Small intestine (tissue), 7 donors: ENCODE results near the gene TLR3. TPM values are rescaled to one million over a fixed set of nuclear protein-coding genes. Genes with fewer than 3 reads are reported as not detected.

Source experiments
- DNase-seq, 2 donors: peaks; one replicate each; pipeline versions ENCODE4 v3.0.0 to v3.0.0-alpha.2; 2013
- FAIRE-seq: peaks from 2 replicates; lab custom pipeline; 2012; peaks lifted over from hg19 to GRCh38; lab: Jason Lieb, UNC
- H3K27ac ChIP-seq, 3 donors: one replicate each; pipeline ENCODE4 v1.5.1; 2013; ENCODE audit warnings: low read length in 2 of 3, mild to moderate bottlenecking in 2 of 3, control low read depth in 1 of 3, inconsistent platforms in 1 of 3, low read depth in 1 of 3, moderate library complexity in 1 of 3
- H3K27me3 ChIP-seq, 3 donors: one replicate each; pipeline ENCODE4 v1.6.1; 2013; ENCODE audit warnings: low read length in 3 of 3, inconsistent platforms in 1 of 3; ENCODE audit not compliant: control insufficient read depth in 3 of 3, insufficient read depth in 3 of 3
- H3K36me3 ChIP-seq, 3 donors: one replicate each; pipeline ENCODE4 v1.6.1; 2013; ENCODE audit warnings: low read length in 3 of 3, inconsistent platforms in 1 of 3, low read depth in 1 of 3, mild to moderate bottlenecking in 1 of 3, moderate library complexity in 1 of 3; ENCODE audit not compliant: control insufficient read depth in 3 of 3, insufficient read depth in 2 of 3
- H3K4me1 ChIP-seq, 3 donors: one replicate each; pipeline ENCODE4 v1.6.1; 2013; ENCODE audit warnings: low read length in 2 of 3, inconsistent platforms in 1 of 3, low read depth in 1 of 3, mild to moderate bottlenecking in 1 of 3, moderate library complexity in 1 of 3; ENCODE audit not compliant: control insufficient read depth in 3 of 3, insufficient read depth in 2 of 3
- H3K4me3 ChIP-seq, 3 donors: one replicate each; pipeline ENCODE4 v1.5.1; 2013; ENCODE audit warnings: low read length in 3 of 3, control low read depth in 1 of 3, inconsistent platforms in 1 of 3, low read depth in 1 of 3, mild to moderate bottlenecking in 1 of 3, moderate library complexity in 1 of 3
- H3K9me3 ChIP-seq, 2 donors: one replicate each; pipeline ENCODE4 v1.6.1; 2013; ENCODE audit warnings: low read depth in 1 of 2, low read length in 1 of 2; ENCODE audit not compliant: control insufficient read depth in 2 of 2, insufficient read depth in 1 of 2
- WGBS, 3 donors: extraction: QIAGEN DNeasy Blood & Tissue Kit; methylation state at CpG; one replicate each; pipeline ENCODE4 v1.1.7; 2013; 5-methylcytosine and 5-hydroxymethylcytosine counted together
- polyA plus RNA-seq, 4 donors: library from polyadenylated mRNA; stranded (reverse) in 3 of 4; unstranded in 1 of 4; fragments of 200-250 nt in 3 of 4; fragments of 120-200 nt in 1 of 4; gene quantifications; one replicate each; pipeline versions ENCODE4 v1.2.1 to v1.2.3, GENCODE V29; 2013
- donor health status: healthy with polysubstance abuse.
- donor health status: control.
- donor health status: control.
- donor health status: Bipolar disorder and iron deficiency.
- donor health status: healthy.

Gene TLR3
- polyA plus RNA-seq, 4 donors = 2.7 to 5.4 (median 3.5) TPM

DNA sequence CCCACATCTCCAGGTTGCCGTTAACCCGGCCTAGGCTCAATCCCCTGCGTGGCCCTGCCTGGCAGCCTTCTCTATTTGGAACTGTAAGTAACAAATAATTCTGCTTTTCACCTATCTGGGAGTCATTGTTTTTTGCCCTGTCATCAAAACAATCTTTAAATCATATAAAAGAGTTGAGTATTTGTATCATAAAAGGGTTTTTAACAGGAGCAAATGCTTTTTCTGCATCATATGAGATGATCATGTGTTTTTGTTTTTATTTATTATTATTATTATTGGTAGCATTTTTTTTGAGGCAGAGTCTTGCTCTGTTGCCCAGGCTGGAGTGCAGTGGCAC lies 10.0 kb upstream of the TLR3 start:
- Histone ChIP-seq H3K4me3 (no peak overlapping the region), H3K36me3 (no peaks in the 10 kb centered on the region), H3K4me1 (no peaks in the 10 kb centered on the region), H3K9me3 (peaks cover 0 to 2% of the 10 kb centered on the region in 2 donors), H3K27ac (no peak overlapping the region), H3K27me3 (no peaks in the 10 kb centered on the region)
- WGBS, 3 donors = 64 to 88% (median 76%) methylated on average over 3 of the region's 3 CpGs
- FAIRE-seq (no peak), DNase-seq (no peak)

DNA sequence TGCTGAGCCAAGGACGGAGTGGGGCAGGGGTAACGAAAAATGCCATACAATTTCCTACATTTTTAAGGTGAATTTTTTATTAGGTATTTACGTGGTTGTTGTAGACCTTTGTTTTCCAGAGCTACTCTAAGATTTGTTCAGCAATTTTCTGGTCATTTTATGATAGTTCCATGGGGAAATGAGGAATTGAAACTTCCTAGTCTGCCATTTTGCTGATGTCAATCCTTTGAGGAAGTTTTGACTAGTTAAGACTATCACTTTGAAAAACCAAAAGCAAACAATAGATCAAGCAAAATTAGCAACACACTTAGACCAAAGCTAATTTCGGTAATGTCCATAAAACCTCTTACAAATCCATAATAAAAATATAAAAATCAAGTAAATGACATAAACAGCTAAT lies 7.0 kb upstream of the TLR3 start:
- 83 to 89% (median 83%) methylated on average over 4 of the region's 4 CpGs for WGBS, 3 donors
- no peaks in the 10 kb centered on the region for H3K4me1 ChIP-seq
- H3K27ac ChIP-seq = no peak overlapping the region
- H3K9me3 ChIP-seq = peaks cover 0 to 2% of the 10 kb centered on the region in 2 donors
- H3K27me3 ChIP-seq = no peaks in the 10 kb centered on the region
- H3K36me3 ChIP-seq = no peaks in the 10 kb centered on the region
- no peak overlapping the region for H3K4me3 ChIP-seq
- DNase-seq = no peak
- FAIRE-seq = no peak

DNA sequence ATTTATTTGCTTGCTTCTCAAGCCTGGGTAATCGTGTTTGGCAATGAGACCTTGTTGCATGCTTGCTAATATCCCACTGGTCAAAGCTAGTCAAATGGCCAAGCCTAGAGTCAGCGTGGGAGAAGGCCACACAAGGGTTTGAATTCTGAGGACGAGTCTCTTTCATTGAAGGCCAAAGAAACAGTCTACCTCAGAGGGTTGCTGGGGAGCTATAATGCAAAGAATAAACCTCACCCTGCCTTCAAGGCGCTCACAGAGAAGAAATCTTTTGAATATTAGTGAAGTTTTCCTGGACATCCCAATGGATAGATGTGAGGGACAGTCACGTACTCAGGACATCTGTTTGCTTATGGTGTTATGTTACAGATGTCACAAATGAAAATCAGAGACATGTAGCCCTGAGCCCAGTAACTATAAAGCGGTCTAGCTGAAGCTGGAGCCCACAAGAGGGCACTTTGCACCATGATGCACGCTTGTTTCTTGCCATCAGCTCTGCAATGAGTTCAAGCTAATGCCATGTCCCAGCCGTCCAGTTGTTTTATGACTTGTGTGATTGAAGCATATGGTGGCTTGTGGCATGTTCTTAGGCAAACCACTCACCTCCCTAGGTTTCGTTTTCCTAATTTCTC lies 1.1 kb upstream of the TLR3 start:
- peak overlapping the region in 2 of 3 donors; percentile 11 to 26 for H3K27ac ChIP-seq
- peaks cover 0 to 12% (median 2%) of the 10 kb centered on the region in 3 donors for H3K4me1 ChIP-seq
- 40 to 51% (median 46%) methylated on average over 9 of the region's 9 CpGs for WGBS, 3 donors

DNA sequence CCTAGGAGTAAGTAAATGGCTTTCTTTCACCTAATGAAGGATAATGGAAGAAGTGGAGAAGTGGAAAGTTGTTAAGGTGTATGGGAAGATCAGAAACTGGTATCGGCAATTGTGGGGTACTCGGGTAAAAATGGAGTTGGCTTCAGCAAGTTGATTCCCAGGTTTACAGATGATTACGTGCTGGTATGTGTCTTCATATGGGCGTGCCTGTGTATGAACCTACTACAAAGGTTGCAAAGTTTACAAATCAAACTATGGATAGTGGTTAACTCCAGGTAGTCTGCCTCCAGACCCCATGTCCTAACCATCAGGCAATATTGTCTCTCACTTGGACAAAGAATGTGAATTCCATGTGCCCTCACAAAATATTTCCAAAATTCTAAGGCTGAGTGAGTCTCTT lies 773 bp downstream of the TLR3 start:
- 6 to 63% (median 31%) methylated on average over 4 of the region's 4 CpGs for WGBS, 3 donors
- FAIRE-seq = no peak

More for the DNA sequence above, 1.1 kb upstream of the TLR3 start:
- Histone ChIP-seq H3K9me3 (no peaks in the 10 kb centered on the region), H3K36me3 (no peaks in the 10 kb centered on the region), H3K27me3 (no peaks in the 10 kb centered on the region), H3K4me3 (peak overlapping the region in 1 of 3 donors; percentile 47)
- peak; percentile 65 to 88 for DNase-seq
- no peak for FAIRE-seq

DNA sequence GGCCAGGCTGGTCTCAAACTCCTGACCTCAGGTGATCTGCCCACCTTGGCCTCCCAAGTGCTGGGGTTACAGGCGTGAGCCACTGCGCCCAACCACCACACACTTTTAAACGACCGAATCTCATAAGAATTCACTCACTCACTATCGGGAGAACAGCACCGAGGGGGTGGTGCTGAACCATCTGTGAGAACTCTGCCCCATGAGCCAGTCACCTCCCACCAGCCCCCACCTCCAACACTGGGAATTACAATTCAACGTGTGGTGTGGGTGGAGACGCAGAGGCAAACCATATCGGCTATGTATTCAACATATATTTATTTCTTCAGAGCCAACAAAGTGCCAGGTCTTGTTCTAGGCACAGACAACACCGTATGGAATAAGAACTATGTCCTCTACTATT lies 3.6 kb downstream of the TLR3 start:
- 95 to 97% (median 95%) methylated on average over 10 of the region's 10 CpGs for WGBS, 3 donors
- no peaks in the 10 kb centered on the region for H3K36me3 ChIP-seq
- FAIRE-seq (no peak), DNase-seq (no peak)
- H3K9me3 ChIP-seq = no peaks in the 10 kb centered on the region
- H3K27ac ChIP-seq = no peak overlapping the region
- H3K27me3 ChIP-seq = no peaks in the 10 kb centered on the region
- H3K4me3 ChIP-seq = no peak overlapping the region
- H3K4me1 ChIP-seq = peaks cover 2 to 12% (median 2%) of the 10 kb centered on the region in 3 donors

More for the DNA sequence above, 773 bp downstream of the TLR3 start:
- H3K36me3 ChIP-seq = no peaks in the 10 kb centered on the region
- peaks cover 2 to 12% (median 2%) of the 10 kb centered on the region in 3 donors for H3K4me1 ChIP-seq
- no peaks in the 10 kb centered on the region for H3K9me3 ChIP-seq
- H3K27me3 ChIP-seq = no peaks in the 10 kb centered on the region
- peak overlapping the region in 1 of 3 donors; percentile 11 for H3K27ac ChIP-seq
- peak; percentile 21 to 59 for DNase-seq
- H3K4me3 ChIP-seq = peak overlapping the region in 1 of 3 donors; percentile 72

DNA sequence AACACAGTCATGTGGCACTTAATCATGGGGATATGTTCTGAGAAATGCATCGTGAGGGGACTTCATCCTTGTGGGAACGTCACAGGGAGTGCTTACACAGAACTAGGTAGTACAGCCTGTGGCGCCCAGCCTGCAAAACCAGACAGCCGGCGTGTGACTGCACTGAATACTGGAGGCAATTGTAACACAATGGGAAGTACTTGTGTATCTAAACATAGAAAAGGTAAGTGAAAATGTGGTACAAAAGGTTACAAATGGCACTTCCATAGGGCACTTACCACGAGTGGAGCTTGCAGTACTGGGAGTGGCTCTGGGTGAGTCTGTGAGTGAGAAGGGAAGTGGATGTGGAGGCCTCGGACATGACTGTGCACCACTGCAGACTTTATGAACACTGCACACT lies 5.2 kb downstream of the TLR3 start:
- H3K36me3 ChIP-seq = no peaks in the 10 kb centered on the region
- no peaks in the 10 kb centered on the region for H3K9me3 ChIP-seq
- FAIRE-seq (no peak), DNase-seq (no peak)
- WGBS, 3 donors = 68 to 80% (median 76%) methylated on average over 7 of the region's 7 CpGs
- no peak overlapping the region for H3K27ac ChIP-seq
- no peak overlapping the region for H3K4me3 ChIP-seq
- peaks cover 2 to 5% (median 2%) of the 10 kb centered on the region in 3 donors for H3K4me1 ChIP-seq
- H3K27me3 ChIP-seq = no peaks in the 10 kb centered on the region

DNA sequence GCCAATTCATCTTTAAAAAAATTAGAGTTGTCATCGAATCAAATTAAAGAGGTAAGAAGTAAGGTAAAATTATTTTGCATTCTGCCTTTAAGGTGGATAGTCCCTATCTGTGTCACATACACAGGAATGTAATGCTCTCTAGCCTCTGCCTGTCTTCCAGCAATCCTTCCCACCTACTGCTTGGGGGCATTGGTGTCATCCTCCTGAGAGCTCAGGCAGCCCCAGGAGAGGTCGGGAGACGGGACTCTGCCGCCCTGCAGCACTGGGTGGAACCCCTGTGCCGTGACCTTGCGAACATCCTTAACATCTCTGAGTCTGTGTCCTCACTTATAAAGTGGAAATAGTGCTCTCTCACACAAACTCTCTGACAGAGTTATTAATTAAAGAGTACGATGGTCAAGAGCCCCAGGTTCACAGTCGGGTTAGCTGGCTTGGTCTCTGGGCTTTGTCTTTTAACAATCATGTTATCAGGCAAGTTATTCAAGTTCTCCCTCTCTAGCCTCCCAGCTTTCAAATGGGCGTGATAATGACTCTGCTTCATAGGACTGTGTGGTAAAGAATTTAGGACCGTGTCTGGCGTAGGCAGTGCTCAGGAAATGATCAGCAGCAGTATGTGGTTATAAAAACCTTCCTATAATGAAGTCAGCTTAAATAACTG lies 10.2 kb downstream of the TLR3 start:
- peak in 1 of 2 donors; percentile 19 for DNase-seq
- Histone ChIP-seq H3K27me3 (no peaks in the 10 kb centered on the region), H3K36me3 (peaks cover 0 to 6% (median 3%) of the 10 kb centered on the region in 3 donors), H3K4me3 (no peak overlapping the region), H3K4me1 (peaks cover 0 to under 1% (median 0%) of the 10 kb centered on the region in 3 donors), H3K9me3 (no peaks in the 10 kb centered on the region), H3K27ac (no peak overlapping the region)
- FAIRE-seq = no peak
- 78 to 84% (median 78%) methylated on average over 11 of the region's 11 CpGs for WGBS, 3 donors

DNA sequence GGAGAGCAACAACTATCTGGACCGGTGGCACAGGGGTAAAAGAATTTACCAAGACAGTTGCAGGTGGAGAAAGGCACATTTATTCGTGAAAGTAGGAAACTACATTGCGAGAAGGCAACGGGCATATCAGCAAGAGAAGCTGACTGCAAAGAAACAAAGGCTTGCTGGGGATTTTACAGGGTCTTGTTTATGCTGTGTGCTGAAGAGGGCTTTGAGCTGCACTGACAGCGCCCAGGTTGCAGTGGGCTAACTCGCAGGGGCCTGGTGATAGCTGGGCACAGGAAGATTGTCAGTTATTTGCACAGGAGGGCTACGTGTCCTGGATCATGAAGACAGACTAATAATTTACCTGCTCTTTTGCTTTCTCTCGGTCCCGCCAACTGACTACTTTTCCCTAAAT lies 10.7 kb downstream of the TLR3 start:
- FAIRE-seq = no peak
- peak in 1 of 2 donors; percentile 7 for DNase-seq

More for the DNA sequence above, 10.7 kb downstream of the TLR3 start:
- no peak overlapping the region for H3K4me3 ChIP-seq
- H3K27me3 ChIP-seq = no peaks in the 10 kb centered on the region
- peaks cover 0 to 6% (median 3%) of the 10 kb centered on the region in 3 donors for H3K36me3 ChIP-seq
- 86 to 91% (median 87%) methylated on average over 9 of the region's 9 CpGs for WGBS, 3 donors
- no peak overlapping the region for H3K27ac ChIP-seq
- H3K9me3 ChIP-seq = no peaks in the 10 kb centered on the region
- no peaks in the 10 kb centered on the region for H3K4me1 ChIP-seq
